NB4 (cell line): ENCODE results near the gene BLVRA.

Source experiments
- POLR2A ChIP-seq: IDR thresholded peaks from 2 replicates; pipeline ENCODE4 v1.6.1; 2011; ENCODE audit warnings: mild to moderate bottlenecking; ENCODE audit not compliant: insufficient read length; ENCODE audit errors: extremely low read depth
- TF ChIP-seq, protein P1 (sequence below): IDR thresholded peaks from one replicate; pipeline ENCODE4 v1.5.1; 2012; ENCODE audit warnings: low read depth, low read length

- TF ChIP-seq, protein P1, sequence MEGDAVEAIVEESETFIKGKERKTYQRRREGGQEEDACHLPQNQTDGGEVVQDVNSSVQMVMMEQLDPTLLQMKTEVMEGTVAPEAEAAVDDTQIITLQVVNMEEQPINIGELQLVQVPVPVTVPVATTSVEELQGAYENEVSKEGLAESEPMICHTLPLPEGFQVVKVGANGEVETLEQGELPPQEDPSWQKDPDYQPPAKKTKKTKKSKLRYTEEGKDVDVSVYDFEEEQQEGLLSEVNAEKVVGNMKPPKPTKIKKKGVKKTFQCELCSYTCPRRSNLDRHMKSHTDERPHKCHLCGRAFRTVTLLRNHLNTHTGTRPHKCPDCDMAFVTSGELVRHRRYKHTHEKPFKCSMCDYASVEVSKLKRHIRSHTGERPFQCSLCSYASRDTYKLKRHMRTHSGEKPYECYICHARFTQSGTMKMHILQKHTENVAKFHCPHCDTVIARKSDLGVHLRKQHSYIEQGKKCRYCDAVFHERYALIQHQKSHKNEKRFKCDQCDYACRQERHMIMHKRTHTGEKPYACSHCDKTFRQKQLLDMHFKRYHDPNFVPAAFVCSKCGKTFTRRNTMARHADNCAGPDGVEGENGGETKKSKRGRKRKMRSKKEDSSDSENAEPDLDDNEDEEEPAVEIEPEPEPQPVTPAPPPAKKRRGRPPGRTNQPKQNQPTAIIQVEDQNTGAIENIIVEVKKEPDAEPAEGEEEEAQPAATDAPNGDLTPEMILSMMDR: no peak
- no peak for TF ChIP-seq POLR2A
These were observed 49.9 kb downstream of the BLVRA start for GRCh38 chr7:43808410-43808809.
